OCI-LY1 (cell line): ENCODE data around the gene ZNF322.

Source experiments
- H2AFZ ChIP-seq: fragments of 200-600 bp; sonication (generic), shearing (Covaris generic); 2 replicates; pipeline ENCODE4 v1.6.0; 2014; ENCODE audit warnings: antibody characterized with exemption, mild to moderate bottlenecking, low read length
- H3F3A ChIP-seq: fragments of 200-600 bp; sonication (generic), shearing (Covaris generic); 2 replicates; pipeline ENCODE4 v1.6.0; 2014; ENCODE audit warnings: mild to moderate bottlenecking, antibody characterized with exemption, low read length, moderate library complexity; ENCODE audit not compliant: insufficient read depth
- H3K27ac ChIP-seq: fragments of 200-600 bp; sonication (generic); 2 replicates; pipeline ENCODE4 v1.5.1; 2014; ENCODE audit warnings: low read length, mixed run types, mild to moderate bottlenecking, low read depth; ENCODE audit not compliant: poor library complexity, severe bottlenecking
- H3K27me3 ChIP-seq: fragments of 200-600 bp; sonication (generic); 2 replicates; pipeline ENCODE4 v1.6.0; 2014; ENCODE audit warnings: antibody characterized with exemption, mild to moderate bottlenecking, low read length, moderate library complexity; ENCODE audit not compliant: insufficient read depth
- H3K36me3 ChIP-seq: fragments of 200-600 bp; sonication (generic); 2 replicates; pipeline ENCODE4 v1.6.1; 2014; ENCODE audit warnings: mild to moderate bottlenecking, antibody characterized with exemption, low read length, moderate library complexity, mixed read lengths; ENCODE audit not compliant: insufficient read depth
- H3K4me1 ChIP-seq: fragments of 200-600 bp; sonication (generic); 2 replicates; pipeline ENCODE4 v1.5.1; 2014; ENCODE audit warnings: mild to moderate bottlenecking, low read length, moderate library complexity; ENCODE audit not compliant: insufficient read depth, severe bottlenecking
- H3K4me2 ChIP-seq: fragments of 200-600 bp; sonication (generic), shearing (Covaris generic); 2 replicates; pipeline ENCODE4 v1.6.1; 2014; ENCODE audit warnings: low read length
- H3K4me3 ChIP-seq: fragments of 200-600 bp; sonication (generic); 2 replicates; pipeline ENCODE4 v1.5.1; 2014; ENCODE audit warnings: low read length, low read depth, mild to moderate bottlenecking, mixed read lengths; ENCODE audit not compliant: poor library complexity, severe bottlenecking
- H3K79me2 ChIP-seq: fragments of 200-600 bp; shearing (Covaris generic); 2 replicates; pipeline ENCODE4 v1.6.1; 2016; ENCODE audit warnings: mixed run types, low read length, mixed read lengths; ENCODE audit not compliant: insufficient read depth
- H3K9ac ChIP-seq: fragments of 200-600 bp; sonication (generic), shearing (Covaris generic); 2 replicates; pipeline ENCODE4 v1.6.1; 2014; ENCODE audit warnings: mild to moderate bottlenecking, low read length, mixed read lengths
- H3K9me2 ChIP-seq: fragments of 200-600 bp; sonication (generic), shearing (Covaris generic); 2 replicates; pipeline ENCODE4 v1.6.1; 2014; ENCODE audit warnings: low read depth, mild to moderate bottlenecking, low read length, mixed read lengths
- H3K9me3 ChIP-seq: fragments of 200-600 bp; shearing (Covaris generic); 2 replicates; pipeline ENCODE4 v1.6.1; 2014; ENCODE audit warnings: low read length, mixed read lengths
- H4K20me1 ChIP-seq: fragments of 200-600 bp; sonication (generic), shearing (Covaris generic); 2 replicates; pipeline ENCODE4 v1.6.0; 2016; ENCODE audit warnings: mild to moderate bottlenecking, low read length; ENCODE audit not compliant: insufficient read depth
- CTCF ChIP-seq: fragments of 200-600 bp; sonication (generic), shearing (Covaris generic); IDR thresholded peaks from 2 replicates; pipeline ENCODE4 v1.5.1; 2017; ENCODE audit warnings: mild to moderate bottlenecking, antibody characterized with exemption, low read length, moderate library complexity, mixed read lengths
- EZH2 ChIP-seq: fragments of 200-600 bp; sonication (generic), shearing (Covaris generic); IDR thresholded peaks from 2 replicates; pipeline ENCODE4 v1.8.0; 2017; ENCODE audit warnings: borderline replicate concordance, mixed run types, mild to moderate bottlenecking, antibody characterized with exemption, low read length, moderate library complexity, mixed read lengths

Gene ZNF322

GRCh38 chr6:26613689-26614683 lies 45.6 kb downstream of the ZNF322 start:
- H3K4me1 ChIP-seq = no peaks in the 10 kb centered on the region
- H3K4me3 ChIP-seq = no peak overlapping the region
- H3K27me3 ChIP-seq = no peaks in the 10 kb centered on the region
- no peak overlapping the region for H3K27ac ChIP-seq
- H4K20me1 ChIP-seq = no peaks in the 10 kb centered on the region
- H2AFZ ChIP-seq = no peak overlapping the region
- H3K79me2 ChIP-seq = no peaks in the 10 kb centered on the region
- TF ChIP-seq CTCF (no peak), EZH2 (no peak)
- H3K9ac ChIP-seq = no peak overlapping the region
- no peak overlapping the region for H3K4me2 ChIP-seq
- no peaks in the 10 kb centered on the region for H3K9me3 ChIP-seq
- H3K9me2 ChIP-seq = no peaks in the 10 kb centered on the region
- no peaks in the 10 kb centered on the region for H3K36me3 ChIP-seq
- no peaks in the 10 kb centered on the region for H3F3A ChIP-seq

DNA sequence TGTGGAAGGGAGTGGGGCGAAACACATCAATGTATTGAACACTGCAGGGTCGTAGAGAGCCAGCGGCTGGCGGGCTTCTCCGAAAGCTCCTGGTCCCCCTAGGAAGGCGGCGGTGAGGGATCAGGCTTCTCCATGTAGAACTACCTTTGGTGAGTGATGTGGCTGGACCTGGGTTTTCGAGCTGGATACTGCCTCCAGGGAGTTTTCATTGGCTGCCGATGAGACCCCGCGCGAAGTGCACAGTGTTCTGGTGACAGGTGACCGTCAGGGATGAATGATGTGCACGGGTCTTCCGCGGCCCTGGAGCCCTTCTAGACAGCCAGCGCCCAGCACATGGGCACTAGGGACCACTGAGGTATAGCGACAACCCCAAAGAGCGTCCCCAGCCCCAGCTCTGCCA lies 46.3 kb downstream of the ZNF322 start:
- Histone ChIP-seq H3K79me2 (no peaks in the 10 kb centered on the region), H3K9me3 (no peaks in the 10 kb centered on the region), H3K27me3 (no peaks in the 10 kb centered on the region), H3K4me3 (no peak overlapping the region), H3K36me3 (no peaks in the 10 kb centered on the region), H3K4me1 (no peaks in the 10 kb centered on the region), H3K9ac (no peak overlapping the region), H3K9me2 (no peaks in the 10 kb centered on the region), H4K20me1 (no peaks in the 10 kb centered on the region), H3F3A (no peaks in the 10 kb centered on the region), H2AFZ (no peak overlapping the region), H3K27ac (no peak overlapping the region), H3K4me2 (no peak overlapping the region)
- TF ChIP-seq EZH2 (no peak), CTCF (no peak)

DNA sequence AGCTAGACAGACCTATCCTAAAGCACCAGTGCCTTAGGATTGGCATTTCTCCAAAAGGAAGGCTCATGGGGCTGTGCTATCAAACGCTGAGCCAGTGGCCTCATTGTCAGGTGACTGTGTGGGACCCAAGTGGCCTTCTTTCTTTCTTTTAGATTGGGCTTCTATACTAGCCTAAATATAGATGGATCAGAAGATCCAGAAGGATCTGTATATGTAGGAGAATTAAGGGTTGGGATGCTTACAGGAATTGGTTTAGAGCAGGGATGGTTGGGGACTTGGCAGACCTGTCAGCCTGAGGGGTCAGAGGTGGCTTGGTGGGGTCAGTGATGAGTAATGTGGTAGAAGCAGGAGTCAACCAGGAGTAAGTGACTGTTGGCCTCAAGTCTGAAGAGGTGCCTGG lies 47.9 kb downstream of the ZNF322 start:
- H3K4me2 ChIP-seq = no peak overlapping the region
- no peak overlapping the region for H2AFZ ChIP-seq
- no peak overlapping the region for H3K4me3 ChIP-seq
- no peaks in the 10 kb centered on the region for H3K79me2 ChIP-seq
- no peak overlapping the region for H3K27ac ChIP-seq
- TF ChIP-seq CTCF = no peak
- TF ChIP-seq EZH2 = no peak
- H3K4me1 ChIP-seq = peaks cover 5% of the 10 kb centered on the region
- no peak overlapping the region for H3K9ac ChIP-seq
- H3K27me3 ChIP-seq = no peaks in the 10 kb centered on the region
- no peaks in the 10 kb centered on the region for H3K36me3 ChIP-seq
- no peaks in the 10 kb centered on the region for H3F3A ChIP-seq
- H3K9me2 ChIP-seq = no peaks in the 10 kb centered on the region
- no peaks in the 10 kb centered on the region for H4K20me1 ChIP-seq
- H3K9me3 ChIP-seq = no peaks in the 10 kb centered on the region
